ENCODE data around the gene MB21D2.

- TF ChIP-seq NFRKB (IDR thresholded peaks at IDR 0.05) = no peak
- TF ChIP-seq FOXM1 (IDR thresholded peaks at IDR 0.05; ENCODE audit: borderline replicate concordance) = no peak
- no peak for TF ChIP-seq SUZ12 (IDR thresholded peaks at IDR 0.05)
- TF ChIP-seq PKNOX1 (IDR thresholded peaks at IDR 0.05) = no peak; the same call in 1 of the 2 replicates
- no peak for TF ChIP-seq SP1 (IDR thresholded peaks at IDR 0.05)
These were observed 38.2 kb downstream of the MB21D2 start for GRCh38 chr3:192879346-192880031.
